Keratinocyte (primary cell): ENCODE measurements around the gene RFX7. TPM values are rescaled to one million over a fixed set of nuclear protein-coding genes. Genes with fewer than 3 reads are reported as not detected.

Experiments
- DNase-seq: peaks from one replicate; pipeline ENCODE4 v3.0.0-alpha.2; 2011; ENCODE audit warnings: low read depth, missing footprints, low spot score
- FAIRE-seq: peaks from 2 replicates; lab custom pipeline; 2011; peaks lifted over from hg19 to GRCh38; lab: Jason Lieb, UNC
- H2AFZ ChIP-seq: 2 replicates; pipeline ENCODE4 v1.6.0; 2012; ENCODE audit warnings: low read length, control low read depth, inconsistent platforms; ENCODE audit not compliant: control insufficient read depth
- H3K27ac ChIP-seq: 2 replicates; pipeline ENCODE4 v1.5.1; 2011; ENCODE audit warnings: low read length; ENCODE audit not compliant: control insufficient read depth, insufficient read depth
- H3K27me3 ChIP-seq: 3 replicates; pipeline ENCODE4 v1.6.0; 2011; ENCODE audit warnings: low read length; ENCODE audit not compliant: control insufficient read depth, insufficient read depth; ENCODE audit errors: extremely low read depth
- H3K36me3 ChIP-seq, 2 experiments: 2 replicates in 1 of 2; 3 replicates in 1 of 2; pipeline ENCODE4 v1.5.1; 2011; ENCODE audit warnings: low read length in 2 of 2, mild to moderate bottlenecking in 1 of 2; ENCODE audit not compliant: control insufficient read depth in 2 of 2, insufficient read depth in 2 of 2; ENCODE audit errors: extremely low read depth in 1 of 2
- H3K4me1 ChIP-seq: 3 replicates; pipeline ENCODE4 v1.5.1; 2011; ENCODE audit warnings: low read length; ENCODE audit not compliant: control insufficient read depth, insufficient read depth; ENCODE audit errors: extremely low read depth
- H3K4me2 ChIP-seq: 3 replicates; pipeline ENCODE4 v1.6.0; 2011; ENCODE audit warnings: low read depth, low read length; ENCODE audit not compliant: control insufficient read depth, insufficient read depth; ENCODE audit errors: extremely low read depth
- H3K4me3 ChIP-seq, 3 experiments: fragments of 200-600 bp in 1 of 3; sonication (generic) in 1 of 3; 2 replicates in 2 of 3; 3 replicates in 1 of 3; pipeline ENCODE4 v1.5.1; 2011 to 2016; ENCODE audit warnings: low read length in 3 of 3, mild to moderate bottlenecking in 3 of 3, control low read depth in 2 of 3, inconsistent platforms in 1 of 3, low read depth in 1 of 3, mixed read lengths in 1 of 3, mixed run types in 1 of 3, moderate library complexity in 1 of 3; ENCODE audit not compliant: control insufficient read depth in 2 of 3, insufficient read depth in 2 of 3; ENCODE audit errors: extremely low read depth in 1 of 3
- H3K79me2 ChIP-seq: 2 replicates; pipeline ENCODE4 v1.6.0; 2012; ENCODE audit warnings: low read length; ENCODE audit not compliant: control insufficient read depth, insufficient read depth
- H3K9ac ChIP-seq: 3 replicates; pipeline ENCODE4 v1.6.0; 2011; ENCODE audit warnings: low read length; ENCODE audit not compliant: control insufficient read depth, insufficient read depth; ENCODE audit errors: extremely low read depth
- H3K9me1 ChIP-seq: 3 replicates; pipeline ENCODE4 v1.6.0; 2011; ENCODE audit warnings: low read length; ENCODE audit not compliant: control insufficient read depth, insufficient read depth; ENCODE audit errors: extremely low read depth
- H3K9me3 ChIP-seq: 2 replicates; pipeline ENCODE4 v1.5.1; 2012; ENCODE audit warnings: low read depth, low read length; ENCODE audit not compliant: control insufficient read depth
- H4K20me1 ChIP-seq: 3 replicates; pipeline ENCODE4 v1.6.0; 2011; ENCODE audit warnings: low read length; ENCODE audit not compliant: control insufficient read depth, insufficient read depth; ENCODE audit errors: extremely low read depth
- CTCF ChIP-seq, 3 experiments: IDR thresholded peaks in 1 of 3; conservative IDR thresholded peaks in 1 of 3; optimal IDR thresholded peaks in 1 of 3; 2 replicates in 2 of 3; 3 replicates in 1 of 3; pipeline versions ENCODE3 to v1.5.1; 2011; ENCODE audit warnings: low read length in 3 of 3, mild to moderate bottlenecking in 3 of 3, moderate library complexity in 2 of 3, control low read depth in 1 of 3, inconsistent platforms in 1 of 3; ENCODE audit not compliant: insufficient read depth in 2 of 3; ENCODE audit errors: extremely low read depth in 1 of 3
- EZH2 ChIP-seq: IDR thresholded peaks from one replicate; pipeline ENCODE4 v1.6.1; 2012; ENCODE audit warnings: inconsistent platforms, mild to moderate bottlenecking, low read length, moderate library complexity
- dilution Hi-C: fragments of 300-500 bp; cut with MboI; formaldehyde crosslinking; loops from one replicate; pipeline ENCODE4 v1.7.0; 2020; ENCODE audit warnings: low sequenced_read_pairs; ENCODE audit not compliant: extremely low pct_ligation_motif_present
- polyA plus RNA-seq, 5 experiments: library from polyadenylated mRNA; depleted of rRNA in 3 of 5; stranded (reverse) in 3 of 5; stranded (forward) in 1 of 5; unstranded in 1 of 5; fragments of >200 nt; gene quantifications; 1 replicate in 1 of 5; 2 replicates in 3 of 5; 3 replicates in 1 of 5; pipeline versions ENCODE4 v1.2.1 to v1.2.3, GENCODE V29; 2011 to 2012; ENCODE audit warnings: missing spikeins in 2 of 5, low read depth in 1 of 5, low replicate concordance in 1 of 5

Gene RFX7
- polyA plus RNA-seq, 1 donor (not counting 4 experiments of a cell fraction or from before 2014, with no cell fraction given), result 16.3 TPM

GRCh38 chr15:56291741-56292140 lies 48.1 kb upstream of the RFX7 start:
- no peaks in the 10 kb centered on the region for H3K4me1 ChIP-seq
- TF ChIP-seq CTCF (optimal IDR thresholded peaks at IDR 0.05 in 1 of 3, IDR thresholded peaks at IDR 0.05 in 1 of 3, conservative IDR thresholded peaks at IDR 0.05 in 1 of 3; ENCODE audit: extremely low read depth in 1 of 3, insufficient read depth in 2 of 3, low read length in 3 of 3) (no peak), EZH2 (no peak)

GRCh38 chr15:56286213-56286612 lies 42.5 kb upstream of the RFX7 start:
- Histone ChIP-seq H3K4me3 (no peak overlapping the region), H3K27me3 (no peaks in the 10 kb centered on the region), H3K9ac (no peak overlapping the region), H3K4me1 (no peaks in the 10 kb centered on the region), H3K27ac (no peak overlapping the region), H3K36me3 (no peaks in the 10 kb centered on the region), H3K9me3 (no peaks in the 10 kb centered on the region), H3K4me2 (no peak overlapping the region), H4K20me1 (no peaks in the 10 kb centered on the region), H3K79me2 (no peaks in the 10 kb centered on the region), H3K9me1 (no peaks in the 10 kb centered on the region), H2AFZ (no peak overlapping the region)
- dilution Hi-C loops, result no loop called here
- DNase-seq, result no peak
- TF ChIP-seq CTCF (optimal IDR thresholded peaks at IDR 0.05 in 1 of 3, IDR thresholded peaks at IDR 0.05 in 1 of 3, conservative IDR thresholded peaks at IDR 0.05 in 1 of 3; ENCODE audit: extremely low read depth in 1 of 3, insufficient read depth in 2 of 3, low read length in 3 of 3) (peak; percentile 35 to 66 (median 37)), EZH2 (no peak)
- FAIRE-seq, result peak; percentile 9

More at GRCh38 chr15:56291741-56292140, 48.1 kb upstream of the RFX7 start:
- H2AFZ ChIP-seq, result no peak overlapping the region
- no peak overlapping the region for H3K27ac ChIP-seq
- no peaks in the 10 kb centered on the region for H3K27me3 ChIP-seq
- no peak for DNase-seq
- no peaks in the 10 kb centered on the region for H3K36me3 ChIP-seq
- H3K9me1 ChIP-seq, result no peaks in the 10 kb centered on the region
- H3K4me2 ChIP-seq, result no peak overlapping the region
- H3K9me3 ChIP-seq, result no peaks in the 10 kb centered on the region
- no peak overlapping the region for H3K4me3 ChIP-seq
- no peaks in the 10 kb centered on the region for H4K20me1 ChIP-seq
- H3K9ac ChIP-seq, result no peak overlapping the region
- dilution Hi-C loops, result no loop called here
- H3K79me2 ChIP-seq, result no peaks in the 10 kb centered on the region
- no peak for FAIRE-seq
